Activated T-helper 1 cell treated with anti-CD3 and anti-CD28 coated beads, Interleukin-2, amount 50 U/mL, for 16 hours (primary cell): ENCODE data around the gene CADM1.

ENCODE experiments used
- DNase-seq, 2 donors: peaks; one replicate each; pipeline ENCODE4 v3.0.0-alpha.2; 2020; ENCODE audit warnings: low read depth in 1 of 2, low spot score in 1 of 2

The CADM1 gene

GRCh38 chr11:115129473-115130289 lies 374.5 kb downstream of the CADM1 start:
- no peak for DNase-seq

DNA sequence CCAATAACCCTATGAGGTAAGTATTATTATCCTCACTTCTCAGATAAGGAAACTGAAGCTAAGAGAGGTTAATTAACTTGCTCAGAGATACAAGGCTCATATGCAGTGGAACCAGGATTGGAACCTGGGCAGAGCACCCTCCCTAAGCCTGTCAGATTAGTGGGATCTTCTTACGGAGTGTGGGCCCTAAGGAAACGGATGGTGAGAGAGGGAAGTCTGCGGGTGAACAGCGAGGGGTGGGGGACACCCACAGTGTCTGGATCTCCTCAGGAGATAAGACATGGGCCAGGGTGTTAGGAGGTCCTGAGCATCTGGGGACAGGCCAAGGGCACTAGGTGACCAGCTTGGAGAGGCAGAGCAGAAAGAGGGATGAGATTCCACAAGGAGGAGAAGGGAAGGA lies 376.0 kb downstream of the CADM1 start:
- no peak for DNase-seq

GRCh38 chr11:115127790-115128189 lies 376.4 kb downstream of the CADM1 start:
- no peak for DNase-seq

- no peak for DNase-seq
Measured at GRCh38 chr11:115126515-115127208, 377.6 kb downstream of the CADM1 start.

DNA sequence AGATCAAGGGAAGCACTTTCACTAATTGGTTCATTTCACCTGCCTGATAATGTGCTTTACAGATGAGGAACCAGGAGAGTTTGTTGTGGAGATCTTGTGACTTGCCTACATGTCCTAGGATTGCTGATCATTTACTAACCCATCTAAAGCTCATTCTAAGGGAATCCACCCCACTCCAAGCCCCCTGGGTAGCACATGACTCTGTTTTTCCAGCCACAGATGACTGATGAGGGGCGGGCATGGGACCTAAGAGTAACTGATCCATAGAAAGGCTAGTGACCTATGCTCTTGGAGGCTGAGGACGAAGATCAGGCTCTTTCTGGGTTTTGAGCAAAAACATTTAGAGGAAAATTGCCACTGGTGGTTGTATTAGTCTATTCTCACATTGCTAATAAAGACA lies 378.1 kb downstream of the CADM1 start:
- DNase-seq, result no peak

- no peak for DNase-seq
Measured at GRCh38 chr11:115124786-115125185, 379.4 kb downstream of the CADM1 start.

- no peak for DNase-seq
Measured at GRCh38 chr11:115123641-115124040, 380.6 kb downstream of the CADM1 start.

DNA sequence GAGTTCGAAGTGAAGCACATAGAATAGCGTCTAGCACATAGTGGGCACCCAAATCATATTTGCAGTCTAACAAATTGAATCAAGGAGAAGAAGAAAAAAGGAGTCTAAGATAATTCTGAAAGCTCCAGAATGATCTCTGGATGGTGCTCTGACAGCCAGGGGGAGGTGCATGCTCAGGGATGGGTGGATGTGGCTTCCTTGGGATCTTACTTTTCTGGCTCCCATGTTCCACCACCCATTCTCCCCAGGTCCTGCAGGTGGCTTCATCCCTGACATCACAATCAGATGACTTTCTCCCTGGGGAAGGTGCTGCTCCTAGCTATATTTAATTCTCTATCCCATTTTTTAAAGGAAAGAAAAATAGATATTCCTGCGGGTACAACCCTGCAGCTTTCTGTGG lies 381.9 kb downstream of the CADM1 start:
- DNase-seq, result no peak
